Natural killer cell (primary cell): Measurements from ENCODE around the gene CACNA1C. TPM values are rescaled to one million over a fixed set of nuclear protein-coding genes. Genes with fewer than 3 reads are reported as not detected.

Experiments used
- ATAC-seq, 3 donors: fragments of 150-1000 bp in 2 of 3; fragments of 200-7000 bp in 1 of 3; cut with Tn5 transposase; 1 replicate in 1 of 3; 2 replicates in 2 of 3; pipeline ENCODE4 v1.10.0; 2021; ENCODE audit warnings: mild to moderate bottlenecking in 2 of 3, moderate library complexity in 2 of 3
- DNase-seq, 2 donors: peaks; one replicate each; pipeline versions ENCODE4 v3.0.0 to v3.0.0-alpha.2; 2013 to 2021; ENCODE audit warnings: mixed read lengths in 1 of 2
- H3K27ac ChIP-seq: one replicate; pipeline ENCODE4 v1.5.1; 2013; ENCODE audit warnings: mild to moderate bottlenecking, low read length
- H3K27me3 ChIP-seq: one replicate; pipeline ENCODE4 v1.6.1; 2013; ENCODE audit warnings: low read length; ENCODE audit not compliant: control insufficient read depth, insufficient read depth
- H3K36me3 ChIP-seq: one replicate; pipeline ENCODE4 v1.6.1; 2013; ENCODE audit warnings: low read length; ENCODE audit not compliant: control insufficient read depth, insufficient read depth
- H3K4me1 ChIP-seq: one replicate; pipeline ENCODE4 v1.6.1; 2013; ENCODE audit warnings: low read length; ENCODE audit not compliant: control insufficient read depth, insufficient read depth
- H3K4me3 ChIP-seq: one replicate; pipeline ENCODE4 v1.5.1; 2013; ENCODE audit warnings: low read length
- H3K9me3 ChIP-seq: one replicate; pipeline ENCODE4 v1.6.1; 2013; ENCODE audit warnings: low read length; ENCODE audit not compliant: control insufficient read depth, insufficient read depth
- H3K27ac Mint-ChIP-seq, 2 donors: one replicate each; pipeline ENCODE4 v1.8.0; 2022; ENCODE audit warnings: mild to moderate bottlenecking in 2 of 2, mixed read lengths in 2 of 2, moderate library complexity in 1 of 2
- H3K27me3 Mint-ChIP-seq, 2 donors: one replicate each; pipeline ENCODE4 v1.8.0; 2022; ENCODE audit warnings: low read depth in 2 of 2, mixed read lengths in 2 of 2
- H3K36me3 Mint-ChIP-seq: one replicate; pipeline ENCODE4 v1.8.0; 2022; ENCODE audit warnings: mixed read lengths
- H3K4me1 Mint-ChIP-seq, 2 donors: one replicate each; pipeline ENCODE4 v1.8.0; 2022; ENCODE audit warnings: mixed read lengths in 2 of 2
- H3K4me3 Mint-ChIP-seq: one replicate; pipeline ENCODE4 v1.8.0; 2022; ENCODE audit warnings: mild to moderate bottlenecking, moderate library complexity, mixed read lengths
- H3K9me3 Mint-ChIP-seq, 2 donors: one replicate each; pipeline ENCODE4 v1.8.0; 2022; ENCODE audit warnings: mixed read lengths in 2 of 2
- WGBS: methylation state at CpG from one replicate; pipeline ENCODE4 v1.1.7; 2013; ENCODE audit warnings: missing lambda C conversion rate; ENCODE audit not compliant: insufficient coverage; 5-methylcytosine and 5-hydroxymethylcytosine counted together
- intact Hi-C: fragments of 100-400 bp; cut with micrococcal nuclease; formaldehyde crosslinking; loops from one replicate; pipeline ENCODE4 v1.14.2; 2022
- total RNA-seq, 4 donors: library from RNA; stranded (reverse); fragments of 120-200 nt in 1 of 4; gene quantifications; one replicate each; pipeline versions ENCODE4 v1.2.3 to v1.2.4, GENCODE V29; 2013 to 2022
- TF ChIP-seq, protein P1 (sequence below): fragments of 200-600 bp; IDR thresholded peaks from one replicate; pipeline ENCODE4 v1.8.0; 2022; ENCODE audit warnings: antibody characterized with exemption

Gene CACNA1C
- total RNA-seq, 3 donors from 2014 or later (not counting 1 experiment from before 2014, with no cell fraction given), result 0.07 to 0.35 (median 0.08) TPM

- H3K4me1 Mint-ChIP-seq, result no peaks in the 10 kb centered on the region
- Histone ChIP-seq H3K36me3 (no peaks in the 10 kb centered on the region), H3K27me3 (no peaks in the 10 kb centered on the region), H3K27ac (no peak overlapping the region), H3K4me1 (no peaks in the 10 kb centered on the region), H3K4me3 (no peak overlapping the region), H3K9me3 (no peaks in the 10 kb centered on the region)
- no peaks in the 10 kb centered on the region for H3K9me3 Mint-ChIP-seq
- peaks cover 12 to 24% of the 10 kb centered on the region in 2 donors for H3K27me3 Mint-ChIP-seq
- no peak for ATAC-seq
- no peak for DNase-seq
- no peak overlapping the region for H3K27ac Mint-ChIP-seq
- TF ChIP-seq, protein P1, sequence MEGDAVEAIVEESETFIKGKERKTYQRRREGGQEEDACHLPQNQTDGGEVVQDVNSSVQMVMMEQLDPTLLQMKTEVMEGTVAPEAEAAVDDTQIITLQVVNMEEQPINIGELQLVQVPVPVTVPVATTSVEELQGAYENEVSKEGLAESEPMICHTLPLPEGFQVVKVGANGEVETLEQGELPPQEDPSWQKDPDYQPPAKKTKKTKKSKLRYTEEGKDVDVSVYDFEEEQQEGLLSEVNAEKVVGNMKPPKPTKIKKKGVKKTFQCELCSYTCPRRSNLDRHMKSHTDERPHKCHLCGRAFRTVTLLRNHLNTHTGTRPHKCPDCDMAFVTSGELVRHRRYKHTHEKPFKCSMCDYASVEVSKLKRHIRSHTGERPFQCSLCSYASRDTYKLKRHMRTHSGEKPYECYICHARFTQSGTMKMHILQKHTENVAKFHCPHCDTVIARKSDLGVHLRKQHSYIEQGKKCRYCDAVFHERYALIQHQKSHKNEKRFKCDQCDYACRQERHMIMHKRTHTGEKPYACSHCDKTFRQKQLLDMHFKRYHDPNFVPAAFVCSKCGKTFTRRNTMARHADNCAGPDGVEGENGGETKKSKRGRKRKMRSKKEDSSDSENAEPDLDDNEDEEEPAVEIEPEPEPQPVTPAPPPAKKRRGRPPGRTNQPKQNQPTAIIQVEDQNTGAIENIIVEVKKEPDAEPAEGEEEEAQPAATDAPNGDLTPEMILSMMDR, result no peak
- H3K4me3 Mint-ChIP-seq, result no peak overlapping the region
- intact Hi-C loops, result no loop called here
- no peaks in the 10 kb centered on the region for H3K36me3 Mint-ChIP-seq
These were observed 561.6 kb downstream of the CACNA1C start for GRCh38 chr12:2614341-2614740.

GRCh38 chr12:2615665-2616402 is 563.0 kb downstream of the CACNA1C start:
- peaks cover 6 to 25% of the 10 kb centered on the region in 2 donors for H3K27me3 Mint-ChIP-seq
- no peaks in the 10 kb centered on the region for H3K4me1 Mint-ChIP-seq
- intact Hi-C loops, result no loop called here
- no peak overlapping the region for H3K4me3 ChIP-seq
- no peaks in the 10 kb centered on the region for H3K36me3 Mint-ChIP-seq
- H3K4me1 ChIP-seq, result no peaks in the 10 kb centered on the region
- no peaks in the 10 kb centered on the region for H3K9me3 ChIP-seq
- H3K27me3 ChIP-seq, result no peaks in the 10 kb centered on the region
- no peak overlapping the region for H3K27ac Mint-ChIP-seq
- no peak overlapping the region for H3K27ac ChIP-seq
- ATAC-seq, result no peak
- no peaks in the 10 kb centered on the region for H3K36me3 ChIP-seq
- H3K4me3 Mint-ChIP-seq, result no peak overlapping the region
- TF ChIP-seq, protein P1, result no peak
- no peaks in the 10 kb centered on the region for H3K9me3 Mint-ChIP-seq
- DNase-seq, result no peak
- WGBS, result 83% methylated on average over 14 of the region's 14 CpGs

DNA sequence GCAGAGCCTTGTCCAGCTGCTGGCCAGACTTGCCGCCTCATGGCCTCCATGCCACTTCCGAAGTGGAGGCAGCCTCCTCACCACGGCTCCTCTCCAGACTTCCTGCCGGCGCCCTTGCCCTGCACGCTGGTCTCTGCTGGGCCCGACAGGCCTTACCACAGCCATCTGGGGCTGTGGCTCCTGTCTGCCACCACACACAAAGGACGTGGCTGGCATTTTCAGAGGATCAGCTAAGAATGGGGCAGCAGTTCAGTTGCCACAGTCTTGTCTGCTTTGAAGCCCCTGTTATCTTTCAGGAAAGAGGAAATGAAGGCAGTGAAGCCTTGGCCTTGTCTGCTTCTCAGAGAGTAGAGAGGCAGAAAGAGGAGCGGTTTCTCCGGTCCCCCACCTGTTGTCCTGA is 564.0 kb downstream of the CACNA1C start:
- DNase-seq, result no peak
- no peaks in the 10 kb centered on the region for H3K4me1 ChIP-seq
- Mint-ChIP-seq H3K27ac (no peak overlapping the region), H3K4me3 (no peak overlapping the region), H3K9me3 (no peaks in the 10 kb centered on the region), H3K4me1 (no peaks in the 10 kb centered on the region), H3K36me3 (no peaks in the 10 kb centered on the region), H3K27me3 (peaks cover 6 to 25% of the 10 kb centered on the region in 2 donors)
- no peaks in the 10 kb centered on the region for H3K9me3 ChIP-seq
- 10% methylated on average over 10 of the region's 10 CpGs for WGBS
- H3K36me3 ChIP-seq, result no peaks in the 10 kb centered on the region
- H3K27me3 ChIP-seq, result no peaks in the 10 kb centered on the region
- TF ChIP-seq, protein P1, result no peak
- ATAC-seq, result no peak
- no peak overlapping the region for H3K27ac ChIP-seq
- H3K4me3 ChIP-seq, result no peak overlapping the region
- intact Hi-C loops, result no loop called here

DNA sequence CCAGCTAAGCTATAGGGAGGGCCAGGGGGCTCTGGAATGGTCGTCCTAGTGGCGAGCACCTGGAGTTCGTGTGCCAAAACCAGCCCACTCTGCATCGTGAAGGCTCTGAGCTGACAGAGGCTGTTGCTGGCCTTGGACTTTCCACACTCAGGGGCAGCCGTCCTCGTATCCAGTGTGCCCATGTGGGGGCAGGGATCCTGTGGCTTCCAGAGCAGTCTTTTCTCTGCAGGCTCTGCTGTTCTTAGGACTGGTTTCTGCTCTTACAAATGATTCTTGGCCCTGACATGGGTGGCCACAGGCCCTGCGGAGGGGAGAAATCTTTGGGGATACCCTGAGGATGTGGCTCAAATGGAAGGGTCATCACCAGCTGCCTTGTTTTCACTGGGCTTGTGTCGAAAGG is 564.6 kb downstream of the CACNA1C start:
- Histone ChIP-seq H3K27me3 (no peaks in the 10 kb centered on the region), H3K36me3 (no peaks in the 10 kb centered on the region), H3K4me1 (no peaks in the 10 kb centered on the region), H3K4me3 (no peak overlapping the region), H3K9me3 (no peaks in the 10 kb centered on the region), H3K27ac (no peak overlapping the region)
- TF ChIP-seq, protein P1, result no peak
- Mint-ChIP-seq H3K4me1 (no peaks in the 10 kb centered on the region), H3K36me3 (no peaks in the 10 kb centered on the region), H3K27ac (no peak overlapping the region), H3K4me3 (no peak overlapping the region), H3K27me3 (peaks cover 6 to 25% of the 10 kb centered on the region in 2 donors), H3K9me3 (no peaks in the 10 kb centered on the region)
- ATAC-seq (no peak), DNase-seq (no peak)
- intact Hi-C loops, result no loop called here
- WGBS, result 75% methylated on average over 8 of the region's 8 CpGs
